K562 (cell line): ENCODE results near the gene POLD4. TPM values are rescaled to one million over a fixed set of nuclear protein-coding genes. Genes with fewer than 3 reads are reported as not detected.

Experiments
- EGR1 ChIP-seq: fragments of 450-650 bp; conservative IDR thresholded peaks from 2 replicates; pipeline ENCODE4 v1.6.1; 2017; ENCODE audit warnings: mild to moderate bottlenecking
- ETV1 ChIP-seq: fragments of 450-650 bp; conservative IDR thresholded peaks from 2 replicates; pipeline ENCODE4 v1.6.1; 2016; ENCODE audit warnings: missing genetic modification characterization, control low read depth, low read depth, missing compliant biosample characterization
- KLF13 ChIP-seq: fragments of 450-650 bp; IDR thresholded peaks from 2 replicates; pipeline ENCODE4 v1.6.1; 2016; ENCODE audit warnings: missing genetic modification characterization, low read depth, mild to moderate bottlenecking, missing compliant biosample characterization, moderate library complexity, borderline replicate concordance
- MCM7 ChIP-seq, 2 experiments: fragments of 450-650 bp; IDR thresholded peaks; 2 replicates each; pipeline ENCODE4 v1.6.1; 2016 to 2018
- RBM39 ChIP-seq: fragments of 200-400 bp; formaldehyde crosslinking; optimal IDR thresholded peaks from 2 replicates; pipeline ENCODE3; 2018; ENCODE audit warnings: low read depth, low read length
- SRSF1 ChIP-seq: fragments of 200-400 bp; formaldehyde crosslinking; IDR thresholded peaks from 2 replicates; pipeline ENCODE4 v1.6.1; 2017; ENCODE audit warnings: mild to moderate bottlenecking, low read depth, low read length, moderate library complexity
- TGIF2 ChIP-seq: sonication (generic); formaldehyde crosslinking; IDR thresholded peaks from 2 replicates; pipeline ENCODE4 v1.8.1; 2022; ENCODE audit warnings: mild to moderate bottlenecking, missing genetic modification reagents, moderate library complexity
- THAP7 ChIP-seq: fragments of 250-450 bp; sonication (Bioruptor Pico); IDR thresholded peaks from 2 replicates; pipeline ENCODE4 v1.5.0; 2021
- TSC22D4 ChIP-seq: fragments of 450-650 bp; IDR thresholded peaks from 2 replicates; pipeline ENCODE4 v1.6.1; 2016; ENCODE audit warnings: missing genetic modification characterization, missing biosample characterization, control low read depth
- YY1 ChIP-seq, 3 experiments: IDR thresholded peaks; 2 replicates each; pipeline ENCODE4 v1.6.1; 2011; ENCODE audit warnings: low read length in 2 of 3, mild to moderate bottlenecking in 2 of 3, moderate library complexity in 2 of 3, borderline replicate concordance in 1 of 3, control low read depth in 1 of 3, low read depth in 1 of 3; ENCODE audit not compliant: insufficient read depth in 3 of 3, insufficient replicate concordance in 2 of 3, control insufficient read depth in 1 of 3, insufficient read length in 1 of 3; ENCODE audit errors: extremely low read depth in 1 of 3
- ZNF217 ChIP-seq: sonication (generic); formaldehyde crosslinking; IDR thresholded peaks from 2 replicates; pipeline ENCODE4 v1.8.0; 2022; ENCODE audit warnings: mild to moderate bottlenecking, missing genetic modification reagents
- polyA plus RNA-seq, 8 experiments: library from polyadenylated mRNA; depleted of rRNA in 4 of 8; stranded (reverse) in 5 of 8; unstranded in 3 of 8; fragments of >200 nt; fragmentation: Nextera tagmentation in 2 of 8; fragmentation: Illumina TruSeq in 1 of 8; extraction: Ambion mirVana in 2 of 8; extraction: Trizol in 1 of 8; gene quantifications; 2 replicates each; pipeline versions ENCODE4 v1.2.1 to v1.2.3, GENCODE V29; 2011 to 2014; ENCODE audit warnings: inconsistent platforms in 1 of 8, missing spikeins in 1 of 8
- total RNA-seq, 7 experiments: library from RNA; depleted of rRNA in 6 of 7; stranded (reverse); fragments of >200 nt in 6 of 7; fragmentation: Illumina TruSeq in 2 of 7; extraction: Trizol in 2 of 7; gene quantifications; 2 replicates each; pipeline versions ENCODE4 v1.2.1 to v1.2.3, GENCODE V29; 2011 to 2021; ENCODE audit warnings: low replicate concordance in 1 of 7
- TF ChIP-seq, protein P1 (sequence below): fragments of 250-450 bp; sonication (Bioruptor Pico); IDR thresholded peaks from 2 replicates; pipeline ENCODE4 v1.4.0; 2020
- TF ChIP-seq, protein P2 (sequence below): fragments of 250-450 bp; sonication (Bioruptor Pico); IDR thresholded peaks from 2 replicates; pipeline ENCODE4 v1.8.0; 2022; ENCODE audit warnings: moderate library complexity, mild to moderate bottlenecking, inconsistent platforms
- TF ChIP-seq, protein P3 (sequence below), 2 experiments: fragments of 450-650 bp; conservative IDR thresholded peaks; 2 replicates each; pipeline ENCODE4 v1.6.1; 2017; ENCODE audit warnings: mild to moderate bottlenecking in 2 of 2, moderate library complexity in 2 of 2
- TF ChIP-seq, protein P4 (sequence below): fragments of 150-350 bp; conservative IDR thresholded peaks from 2 replicates; pipeline ENCODE4 v1.6.1; 2014; ENCODE audit warnings: low read length

Gene POLD4
- total and polyA plus RNA-seq, 9 of the 15 experiments (the other 6 are each of a cell fraction or from before 2014, with no cell fraction given), result 5.8 to 64.5 (median 18.3) TPM

GRCh38 chr11:67401495-67402191 is 48.3 kb upstream of the POLD4 start, which contains the start of gene PPP1CA (continued):
- TF ChIP-seq, protein P1, sequence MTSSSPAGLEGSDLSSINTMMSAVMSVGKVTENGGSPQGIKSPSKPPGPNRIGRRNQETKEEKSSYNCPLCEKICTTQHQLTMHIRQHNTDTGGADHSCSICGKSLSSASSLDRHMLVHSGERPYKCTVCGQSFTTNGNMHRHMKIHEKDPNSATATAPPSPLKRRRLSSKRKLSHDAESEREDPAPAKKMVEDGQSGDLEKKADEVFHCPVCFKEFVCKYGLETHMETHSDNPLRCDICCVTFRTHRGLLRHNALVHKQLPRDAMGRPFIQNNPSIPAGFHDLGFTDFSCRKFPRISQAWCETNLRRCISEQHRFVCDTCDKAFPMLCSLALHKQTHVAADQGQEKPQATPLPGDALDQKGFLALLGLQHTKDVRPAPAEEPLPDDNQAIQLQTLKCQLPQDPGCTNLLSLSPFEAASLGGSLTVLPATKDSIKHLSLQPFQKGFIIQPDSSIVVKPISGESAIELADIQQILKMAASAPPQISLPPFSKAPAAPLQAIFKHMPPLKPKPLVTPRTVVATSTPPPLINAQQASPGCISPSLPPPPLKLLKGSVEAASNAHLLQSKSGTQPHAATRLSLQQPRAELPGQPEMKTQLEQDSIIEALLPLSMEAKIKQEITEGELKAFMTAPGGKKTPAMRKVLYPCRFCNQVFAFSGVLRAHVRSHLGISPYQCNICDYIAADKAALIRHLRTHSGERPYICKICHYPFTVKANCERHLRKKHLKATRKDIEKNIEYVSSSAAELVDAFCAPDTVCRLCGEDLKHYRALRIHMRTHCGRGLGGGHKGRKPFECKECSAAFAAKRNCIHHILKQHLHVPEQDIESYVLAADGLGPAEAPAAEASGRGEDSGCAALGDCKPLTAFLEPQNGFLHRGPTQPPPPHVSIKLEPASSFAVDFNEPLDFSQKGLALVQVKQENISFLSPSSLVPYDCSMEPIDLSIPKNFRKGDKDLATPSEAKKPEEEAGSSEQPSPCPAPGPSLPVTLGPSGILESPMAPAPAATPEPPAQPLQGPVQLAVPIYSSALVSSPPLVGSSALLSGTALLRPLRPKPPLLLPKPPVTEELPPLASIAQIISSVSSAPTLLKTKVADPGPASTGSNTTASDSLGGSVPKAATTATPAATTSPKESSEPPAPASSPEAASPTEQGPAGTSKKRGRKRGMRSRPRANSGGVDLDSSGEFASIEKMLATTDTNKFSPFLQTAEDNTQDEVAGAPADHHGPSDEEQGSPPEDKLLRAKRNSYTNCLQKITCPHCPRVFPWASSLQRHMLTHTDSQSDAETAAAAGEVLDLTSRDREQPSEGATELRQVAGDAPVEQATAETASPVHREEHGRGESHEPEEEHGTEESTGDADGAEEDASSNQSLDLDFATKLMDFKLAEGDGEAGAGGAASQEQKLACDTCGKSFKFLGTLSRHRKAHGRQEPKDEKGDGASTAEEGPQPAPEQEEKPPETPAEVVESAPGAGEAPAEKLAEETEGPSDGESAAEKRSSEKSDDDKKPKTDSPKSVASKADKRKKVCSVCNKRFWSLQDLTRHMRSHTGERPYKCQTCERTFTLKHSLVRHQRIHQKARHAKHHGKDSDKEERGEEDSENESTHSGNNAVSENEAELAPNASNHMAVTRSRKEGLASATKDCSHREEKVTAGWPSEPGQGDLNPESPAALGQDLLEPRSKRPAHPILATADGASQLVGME (CRISPR knock-in tag), result no peak
- TF ChIP-seq, protein P2, sequence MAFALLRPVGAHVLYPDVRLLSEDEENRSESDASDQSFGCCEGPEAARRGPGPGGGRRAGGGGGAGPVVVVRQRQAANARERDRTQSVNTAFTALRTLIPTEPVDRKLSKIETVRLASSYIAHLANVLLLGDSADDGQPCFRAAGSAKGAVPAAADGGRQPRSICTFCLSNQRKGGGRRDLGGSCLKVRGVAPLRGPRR, result no peak
- TF ChIP-seq EGR1 (peak; percentile 38; the same call in 1 of the 2 replicates), MCM7 (IDR thresholded peaks at IDR 0.05) (no peak), THAP7 (no peak), KLF13 (tag) (no peak), TGIF2 (no peak; the same call in 1 of the 2 replicates), TSC22D4 (tag) (no peak), ZNF217 (no peak), RBM39 (no peak), YY1 (IDR thresholded peaks at IDR 0.05; ENCODE audit: borderline replicate concordance in 1 of 3, control insufficient read depth in 1 of 3, extremely low read depth in 1 of 3, insufficient read depth in 3 of 3, insufficient read length in 1 of 3, insufficient replicate concordance in 2 of 3, low read depth in 1 of 3, low read length in 2 of 3) (peak; percentile 52 to 90 (median 85)), SRSF1 (no peak), ETV1 (no peak; the same call in 1 of the 2 replicates)
- TF ChIP-seq, protein P3, sequence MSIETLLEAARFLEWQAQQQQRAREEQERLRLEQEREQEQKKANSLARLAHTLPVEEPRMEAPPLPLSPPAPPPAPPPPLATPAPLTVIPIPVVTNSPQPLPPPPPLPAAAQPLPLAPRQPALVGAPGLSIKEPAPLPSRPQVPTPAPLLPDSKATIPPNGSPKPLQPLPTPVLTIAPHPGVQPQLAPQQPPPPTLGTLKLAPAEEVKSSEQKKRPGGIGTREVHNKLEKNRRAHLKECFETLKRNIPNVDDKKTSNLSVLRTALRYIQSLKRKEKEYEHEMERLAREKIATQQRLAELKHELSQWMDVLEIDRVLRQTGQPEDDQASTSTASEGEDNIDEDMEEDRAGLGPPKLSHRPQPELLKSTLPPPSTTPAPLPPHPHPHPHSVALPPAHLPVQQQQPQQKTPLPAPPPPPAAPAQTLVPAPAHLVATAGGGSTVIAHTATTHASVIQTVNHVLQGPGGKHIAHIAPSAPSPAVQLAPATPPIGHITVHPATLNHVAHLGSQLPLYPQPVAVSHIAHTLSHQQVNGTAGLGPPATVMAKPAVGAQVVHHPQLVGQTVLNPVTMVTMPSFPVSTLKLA (conservative IDR thresholded peaks at IDR 0.05), result no peak
- TF ChIP-seq, protein P4, sequence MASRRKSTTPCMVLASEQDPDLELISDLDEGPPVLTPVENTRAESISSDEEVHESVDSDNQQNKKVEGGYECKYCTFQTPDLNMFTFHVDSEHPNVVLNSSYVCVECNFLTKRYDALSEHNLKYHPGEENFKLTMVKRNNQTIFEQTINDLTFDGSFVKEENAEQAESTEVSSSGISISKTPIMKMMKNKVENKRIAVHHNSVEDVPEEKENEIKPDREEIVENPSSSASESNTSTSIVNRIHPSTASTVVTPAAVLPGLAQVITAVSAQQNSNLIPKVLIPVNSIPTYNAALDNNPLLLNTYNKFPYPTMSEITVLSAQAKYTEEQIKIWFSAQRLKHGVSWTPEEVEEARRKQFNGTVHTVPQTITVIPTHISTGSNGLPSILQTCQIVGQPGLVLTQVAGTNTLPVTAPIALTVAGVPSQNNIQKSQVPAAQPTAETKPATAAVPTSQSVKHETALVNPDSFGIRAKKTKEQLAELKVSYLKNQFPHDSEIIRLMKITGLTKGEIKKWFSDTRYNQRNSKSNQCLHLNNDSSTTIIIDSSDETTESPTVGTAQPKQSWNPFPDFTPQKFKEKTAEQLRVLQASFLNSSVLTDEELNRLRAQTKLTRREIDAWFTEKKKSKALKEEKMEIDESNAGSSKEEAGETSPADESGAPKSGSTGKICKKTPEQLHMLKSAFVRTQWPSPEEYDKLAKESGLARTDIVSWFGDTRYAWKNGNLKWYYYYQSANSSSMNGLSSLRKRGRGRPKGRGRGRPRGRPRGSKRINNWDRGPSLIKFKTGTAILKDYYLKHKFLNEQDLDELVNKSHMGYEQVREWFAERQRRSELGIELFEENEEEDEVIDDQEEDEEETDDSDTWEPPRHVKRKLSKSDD, result no peak
